SH-SY5Y (cell line): ENCODE measurements around the gene BMPR1B.

ENCODE experiments used
- GATA2 ChIP-seq: IDR thresholded peaks from 2 replicates; pipeline ENCODE4 v1.6.1; 2011; ENCODE audit warnings: mild to moderate bottlenecking, low read depth, low read length
- GATA3 ChIP-seq: IDR thresholded peaks from 2 replicates; pipeline ENCODE4 v1.6.1; 2011; ENCODE audit warnings: low read depth, mild to moderate bottlenecking, low read length, moderate library complexity

DNA sequence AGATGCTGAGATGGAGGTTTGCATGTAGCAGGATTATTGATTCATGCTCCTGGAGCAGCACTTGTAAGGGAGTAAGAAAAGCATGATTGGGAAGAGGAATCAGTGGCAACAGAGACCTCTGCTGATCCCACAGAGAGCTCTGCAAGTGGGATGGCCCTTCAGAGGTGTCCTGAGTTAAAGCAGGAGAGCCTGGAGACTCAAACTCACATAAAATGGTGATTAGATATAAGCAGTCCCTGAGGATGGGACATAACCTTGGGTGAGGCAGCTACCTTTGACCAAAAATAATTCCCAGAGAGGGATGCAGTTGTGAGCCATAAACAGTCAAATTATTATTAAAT lies 25.4 kb upstream of the BMPR1B start:
- TF ChIP-seq GATA2, result no peak
- TF ChIP-seq GATA3, result no peak
